Panc1 (cell line): ENCODE data around the gene CFAP20DC.

Source experiments
- POLR2AphosphoS5 ChIP-seq: IDR thresholded peaks from 2 replicates; pipeline ENCODE4 v1.6.1; 2012; ENCODE audit warnings: mild to moderate bottlenecking, low read depth, low read length, moderate library complexity
- SIN3A ChIP-seq: IDR thresholded peaks from 2 replicates; pipeline ENCODE4 v1.6.1; 2012; ENCODE audit warnings: low read depth, mild to moderate bottlenecking, low read length, moderate library complexity, borderline replicate concordance; ENCODE audit not compliant: insufficient read depth
- TCF7L2 ChIP-seq: IDR thresholded peaks from 2 replicates; pipeline ENCODE4 v1.6.1; 2011; ENCODE audit warnings: mild to moderate bottlenecking, low read depth, low read length, inconsistent platforms
- TF ChIP-seq, protein P1 (sequence below): fragments of 450-650 bp; IDR thresholded peaks from 2 replicates; pipeline ENCODE4 v1.5.1; 2017; ENCODE audit warnings: mild to moderate bottlenecking
- TF ChIP-seq, protein P2 (sequence below), 2 experiments: IDR thresholded peaks; 2 replicates each; pipeline ENCODE4 v1.6.1; 2011 to 2012; ENCODE audit warnings: low read depth in 2 of 2, control low read depth in 1 of 2, low read length in 1 of 2, mild to moderate bottlenecking in 1 of 2, moderate library complexity in 1 of 2; ENCODE audit not compliant: insufficient read depth in 1 of 2

DNA sequence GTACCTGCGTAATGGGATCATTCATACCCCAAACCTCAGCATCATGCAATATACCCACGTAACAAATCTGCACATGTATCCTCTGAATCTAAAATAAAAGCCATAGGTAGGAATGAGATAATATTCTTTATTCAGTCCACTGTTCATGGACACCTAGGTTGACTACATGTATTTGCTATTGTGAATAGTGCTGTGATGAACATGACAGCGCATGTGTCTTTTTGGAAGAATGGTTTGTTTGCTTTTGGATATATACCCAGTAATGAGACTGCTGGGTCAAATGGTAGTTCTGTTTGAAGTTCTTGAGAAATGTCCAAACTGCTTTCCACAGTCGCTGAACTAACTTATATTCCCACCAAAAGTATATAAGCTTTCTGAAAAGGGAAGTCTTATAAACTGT, 265.4 kb downstream of the CFAP20DC start:
- TF ChIP-seq POLR2AphosphoS5 (no peak), SIN3A (no peak), TCF7L2 (no peak)
- TF ChIP-seq, protein P1, sequence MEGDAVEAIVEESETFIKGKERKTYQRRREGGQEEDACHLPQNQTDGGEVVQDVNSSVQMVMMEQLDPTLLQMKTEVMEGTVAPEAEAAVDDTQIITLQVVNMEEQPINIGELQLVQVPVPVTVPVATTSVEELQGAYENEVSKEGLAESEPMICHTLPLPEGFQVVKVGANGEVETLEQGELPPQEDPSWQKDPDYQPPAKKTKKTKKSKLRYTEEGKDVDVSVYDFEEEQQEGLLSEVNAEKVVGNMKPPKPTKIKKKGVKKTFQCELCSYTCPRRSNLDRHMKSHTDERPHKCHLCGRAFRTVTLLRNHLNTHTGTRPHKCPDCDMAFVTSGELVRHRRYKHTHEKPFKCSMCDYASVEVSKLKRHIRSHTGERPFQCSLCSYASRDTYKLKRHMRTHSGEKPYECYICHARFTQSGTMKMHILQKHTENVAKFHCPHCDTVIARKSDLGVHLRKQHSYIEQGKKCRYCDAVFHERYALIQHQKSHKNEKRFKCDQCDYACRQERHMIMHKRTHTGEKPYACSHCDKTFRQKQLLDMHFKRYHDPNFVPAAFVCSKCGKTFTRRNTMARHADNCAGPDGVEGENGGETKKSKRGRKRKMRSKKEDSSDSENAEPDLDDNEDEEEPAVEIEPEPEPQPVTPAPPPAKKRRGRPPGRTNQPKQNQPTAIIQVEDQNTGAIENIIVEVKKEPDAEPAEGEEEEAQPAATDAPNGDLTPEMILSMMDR, result no peak
- TF ChIP-seq, protein P2, sequence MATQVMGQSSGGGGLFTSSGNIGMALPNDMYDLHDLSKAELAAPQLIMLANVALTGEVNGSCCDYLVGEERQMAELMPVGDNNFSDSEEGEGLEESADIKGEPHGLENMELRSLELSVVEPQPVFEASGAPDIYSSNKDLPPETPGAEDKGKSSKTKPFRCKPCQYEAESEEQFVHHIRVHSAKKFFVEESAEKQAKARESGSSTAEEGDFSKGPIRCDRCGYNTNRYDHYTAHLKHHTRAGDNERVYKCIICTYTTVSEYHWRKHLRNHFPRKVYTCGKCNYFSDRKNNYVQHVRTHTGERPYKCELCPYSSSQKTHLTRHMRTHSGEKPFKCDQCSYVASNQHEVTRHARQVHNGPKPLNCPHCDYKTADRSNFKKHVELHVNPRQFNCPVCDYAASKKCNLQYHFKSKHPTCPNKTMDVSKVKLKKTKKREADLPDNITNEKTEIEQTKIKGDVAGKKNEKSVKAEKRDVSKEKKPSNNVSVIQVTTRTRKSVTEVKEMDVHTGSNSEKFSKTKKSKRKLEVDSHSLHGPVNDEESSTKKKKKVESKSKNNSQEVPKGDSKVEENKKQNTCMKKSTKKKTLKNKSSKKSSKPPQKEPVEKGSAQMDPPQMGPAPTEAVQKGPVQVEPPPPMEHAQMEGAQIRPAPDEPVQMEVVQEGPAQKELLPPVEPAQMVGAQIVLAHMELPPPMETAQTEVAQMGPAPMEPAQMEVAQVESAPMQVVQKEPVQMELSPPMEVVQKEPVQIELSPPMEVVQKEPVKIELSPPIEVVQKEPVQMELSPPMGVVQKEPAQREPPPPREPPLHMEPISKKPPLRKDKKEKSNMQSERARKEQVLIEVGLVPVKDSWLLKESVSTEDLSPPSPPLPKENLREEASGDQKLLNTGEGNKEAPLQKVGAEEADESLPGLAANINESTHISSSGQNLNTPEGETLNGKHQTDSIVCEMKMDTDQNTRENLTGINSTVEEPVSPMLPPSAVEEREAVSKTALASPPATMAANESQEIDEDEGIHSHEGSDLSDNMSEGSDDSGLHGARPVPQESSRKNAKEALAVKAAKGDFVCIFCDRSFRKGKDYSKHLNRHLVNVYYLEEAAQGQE (IDR thresholded peaks at IDR 0.05; ENCODE audit: insufficient read depth in 1 of 2, low read depth in 2 of 2, low read length in 1 of 2), result no peak
